K562 (cell line): Measurements from ENCODE around the gene CAPN2.

Source experiments
- ATF1 ChIP-seq, 2 experiments: fragments of 450-650 bp in 1 of 2; IDR thresholded peaks; 2 replicates each; pipeline ENCODE4 v1.6.1; 2016; ENCODE audit warnings: missing compliant biosample characterization in 1 of 2, missing genetic modification characterization in 1 of 2
- CTCF ChIP-seq, 3 experiments: IDR thresholded peaks in 2 of 3; conservative IDR thresholded peaks in 1 of 3; 2 replicates each; pipeline ENCODE4 v1.5.1; 2011 to 2012; ENCODE audit warnings: low read length in 3 of 3, mild to moderate bottlenecking in 3 of 3, control low read depth in 2 of 3, improper control_type of control experiment in 1 of 3, inconsistent platforms in 1 of 3, low read depth in 1 of 3, mixed read lengths in 1 of 3, moderate library complexity in 1 of 3; ENCODE audit not compliant: insufficient read depth in 2 of 3
- EP300 ChIP-seq: IDR thresholded peaks from 2 replicates; pipeline ENCODE4 v1.6.1; 2012; ENCODE audit warnings: low read length, improper control_type of control experiment
- EZH2 ChIP-seq: IDR thresholded peaks from 2 replicates; pipeline ENCODE4 v1.6.1; 2012; ENCODE audit warnings: low read depth, mild to moderate bottlenecking, inconsistent platforms, low read length, borderline replicate concordance
- GTF2F1 ChIP-seq: IDR thresholded peaks from 2 replicates; pipeline ENCODE4 v1.6.1; 2011; ENCODE audit warnings: low read depth, low read length, improper control_type of control experiment
- IRF2 ChIP-seq: sonication (generic); formaldehyde crosslinking; IDR thresholded peaks from 2 replicates; pipeline ENCODE4 v1.8.1; 2022; ENCODE audit warnings: mild to moderate bottlenecking, missing genetic modification reagents
- POLR2A ChIP-seq: fragments of 450-650 bp; conservative IDR thresholded peaks from 2 replicates; pipeline ENCODE4 v1.6.1; 2016
- TCFL5 ChIP-seq: fragments of 250-450 bp; sonication (Bioruptor Pico); conservative IDR thresholded peaks from 2 replicates; pipeline ENCODE4 v1.6.1; 2021; ENCODE audit warnings: mild to moderate bottlenecking, moderate library complexity, matching md5 sums

- TF ChIP-seq TCFL5 (CRISPR knock-in tag) (no peak), EZH2 (no peak), EP300 (no peak), POLR2A (no peak), CTCF (IDR thresholded peaks at IDR 0.05 in 2 of 3, conservative IDR thresholded peaks at IDR 0.05 in 1 of 3; ENCODE audit: insufficient read depth in 2 of 3, low read depth in 1 of 3, low read length in 3 of 3) (no peak), ATF1 (CRISPR knock-in tag; IDR thresholded peaks at IDR 0.05) (no peak), ATF1 (tag; IDR thresholded peaks at IDR 0.05) (no peak), GTF2F1 (no peak), IRF2 (CRISPR knock-in tag) (no peak)
Observed at GRCh38 chr1:223718850-223719249, 6.5 kb downstream of the CAPN2 start.
